Lower leg skin (tissue), 4 donors: ENCODE data around the gene CBX1. TPM values are rescaled to one million over a fixed set of nuclear protein-coding genes. Genes with fewer than 3 reads are reported as not detected.

ENCODE experiments used
- DNase-seq, 2 donors: peaks; one replicate each; pipeline ENCODE4 v3.0.0-alpha.2; 2019; ENCODE audit warnings: low spot score in 2 of 2
- H3K4me3 ChIP-seq: fragments of 200-600 bp; sonication (generic); 2 replicates; pipeline ENCODE4 v1.5.1; 2017; ENCODE audit warnings: mild to moderate bottlenecking, low read depth; ENCODE audit not compliant: poor library complexity, severe bottlenecking
- CTCF ChIP-seq, 3 donors: fragments of 450-650 bp; IDR thresholded peaks; one replicate each; pipeline ENCODE4 v1.5.1; 2016; ENCODE audit warnings: antibody characterized with exemption in 3 of 3, mild to moderate bottlenecking in 3 of 3, moderate library complexity in 2 of 3
- POLR2A ChIP-seq, 2 donors: fragments of 450-650 bp; IDR thresholded peaks; one replicate each; pipeline ENCODE4 v1.6.1; 2016 to 2017; ENCODE audit warnings: antibody characterized with exemption in 2 of 2, mild to moderate bottlenecking in 1 of 2, moderate library complexity in 1 of 2
- WGBS, 2 donors: methylation state at CpG; one replicate each; pipeline ENCODE4 v1.1.5; 2018; 5-methylcytosine and 5-hydroxymethylcytosine counted together
- intact Hi-C: fragments of 100-400 bp; cut with DNase I; formaldehyde crosslinking; loops from one replicate; pipeline ENCODE4 v1.15.0; 2023; ENCODE audit warnings: low total_unique reads
- microRNA counts, 2 donors: library from miRNA; unstranded; fragments of <30 nt; microRNA quantifications; one replicate each; lab custom pipeline; 2016
- microRNA-seq, 2 donors: library from miRNA; unstranded; fragments of <30 nt; microRNA quantifications; one replicate each; pipeline ENCODE4, GENCODE V29; 2016; ENCODE audit warnings: borderline replicate concordance in 2 of 2, borderline number of aligned reads in 1 of 2
- total RNA-seq, 4 donors: library from RNA; depleted of rRNA; stranded (reverse); fragments of >200 nt; gene quantifications; one replicate each; pipeline ENCODE4 v1.1.0, GENCODE V29; 2016

CBX1 gene
- total RNA-seq, 4 donors from 2014 or later = 23.2 to 33.5 (median 25.6) TPM

- peak; percentile 49 to 89 for DNase-seq
- TF ChIP-seq POLR2A (IDR thresholded peaks at IDR 0.05) = no peak
- no peak for TF ChIP-seq CTCF (IDR thresholded peaks at IDR 0.05)
- intact Hi-C loops = loop anchor here (10.0 kb wide), 1 partner anchor 100 kb away; no protein-coding TSS in a partner anchor
- WGBS, 2 donors = 0% methylated on average over 27 to 31 of the region's 54 CpGs
- no peak overlapping the region for H3K4me3 ChIP-seq
These were observed 76.9 kb downstream of the CBX1 start for GRCh38 chr17:48024149-48025039.

- 0 to 2% methylated on average over 17 to 47 of the region's 54 CpGs for WGBS, 2 donors
- intact Hi-C loops = loop anchor here (10.0 kb wide), 1 partner anchor 101 kb away; no protein-coding TSS in a partner anchor
- DNase-seq = peak; percentile 61 to 95
- no peak for TF ChIP-seq POLR2A (IDR thresholded peaks at IDR 0.05)
- TF ChIP-seq CTCF (IDR thresholded peaks at IDR 0.05) = no peak
- no peak overlapping the region for H3K4me3 ChIP-seq
These were observed 77.7 kb downstream of the CBX1 start for GRCh38 chr17:48023400-48024148.

DNA sequence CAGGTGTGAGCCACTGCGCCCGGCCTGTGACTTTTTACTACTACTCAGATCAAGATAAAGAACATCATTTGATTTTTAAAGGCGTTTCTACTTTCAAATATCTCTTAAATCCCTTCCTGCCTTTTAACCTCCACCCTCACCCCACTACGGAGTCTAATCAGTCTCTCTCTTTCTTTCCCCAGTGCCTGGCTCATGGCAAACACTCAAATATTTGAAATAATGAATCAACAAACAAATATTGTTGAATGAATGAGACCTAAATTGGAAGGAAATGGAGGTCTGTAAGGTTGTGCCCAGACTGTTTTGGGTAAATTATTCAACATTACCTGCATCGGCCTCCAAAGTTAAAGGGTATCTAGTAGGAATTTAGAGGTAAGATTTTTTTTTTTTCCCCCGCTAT is 78.4 kb downstream of the CBX1 start:
- H3K4me3 ChIP-seq = no peak overlapping the region
- DNase-seq = no peak
- intact Hi-C loops = loop anchor here (10.0 kb wide), 1 partner anchor 102 kb away; no protein-coding TSS in a partner anchor
- WGBS, 2 donors = 36 to 38% methylated on average over 6 of the region's 6 CpGs
- TF ChIP-seq POLR2A (IDR thresholded peaks at IDR 0.05) = no peak
- no peak for TF ChIP-seq CTCF (IDR thresholded peaks at IDR 0.05)

DNA sequence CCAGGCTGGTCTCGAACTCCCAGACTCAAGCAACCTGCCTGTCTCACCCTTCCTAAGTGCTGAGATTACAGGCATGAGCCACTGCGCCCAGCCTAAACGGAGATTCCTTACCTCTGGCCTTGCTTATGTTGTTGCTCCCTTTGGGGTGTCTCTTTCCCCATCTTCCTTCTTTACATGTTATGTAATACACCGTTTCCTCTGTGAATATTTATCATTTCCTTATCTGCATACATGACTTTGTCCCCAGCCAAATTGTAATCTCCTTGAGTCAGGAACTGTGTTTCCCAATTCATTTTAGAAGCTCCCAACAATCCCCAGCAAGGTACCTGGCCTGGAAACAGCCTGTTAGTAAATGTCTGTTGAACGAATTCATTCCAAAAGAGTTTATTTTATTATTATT is 79.3 kb downstream of the CBX1 start:
- no peak for DNase-seq
- intact Hi-C loops = loop anchor here (10.0 kb wide), 1 partner anchor 103 kb away; no protein-coding TSS in a partner anchor
- 48 to 52% methylated on average over 5 of the region's 5 CpGs for WGBS, 2 donors
- H3K4me3 ChIP-seq = no peak overlapping the region
- TF ChIP-seq POLR2A (IDR thresholded peaks at IDR 0.05) (no peak), CTCF (IDR thresholded peaks at IDR 0.05) (no peak)

MicroRNAs encoded within 50 kb of the gene (microRNA counts, 767-probe panel; counts per million panel counts)
- 0 to 358 counts per million in 2 donors for microRNA hsa-miR-152 (lab: Ali Mortazavi, UCI)

Small RNAs within 50 kb of the gene (microRNA-seq; reads per million reads assigned to microRNA genes)
- 1,088 to 1,131 reads per million in 2 donors for gene MIR152

Other genes with a start within 250 kb of the CBX1 start
- gene SP2, start 205.2 kb downstream of the CBX1 start, total RNA-seq = 10 to 100 TPM in 2 of 4 donors, 1 to 10 TPM in 2; 5.1 to 12.6 (median 8.1) TPM
- 10 to 100 TPM; 20.2 to 36.8 (median 30.3) TPM for gene PNPO, start 159.9 kb downstream of the CBX1 start, total RNA-seq
- gene PRR15L, start 143.6 kb downstream of the CBX1 start, total RNA-seq = 10 to 100 TPM in 3 of 4 donors, 1 to 10 TPM in 1; 9.9 to 45.1 (median 24.3) TPM
- 100 to 1,000 TPM in 3 of 4 donors, 10 to 100 TPM in 1; 95.8 to 115 (median 107) TPM for gene CDK5RAP3, start 130.4 kb downstream of the CBX1 start, total RNA-seq
- gene COPZ2, start 63.7 kb downstream of the CBX1 start, total RNA-seq = 10 to 100 TPM in 3 of 4 donors, 1 to 10 TPM in 1; 9.1 to 16.9 (median 12.9) TPM
- gene NFE2L1, start 53.1 kb downstream of the CBX1 start, total RNA-seq = 100 to 1,000 TPM in 3 of 4 donors, 10 to 100 TPM in 1; 97.2 to 158 (median 117) TPM
- gene SNX11, start 6.3 kb upstream of the CBX1 start, total RNA-seq = 10 to 100 TPM; 11.1 to 15.7 (median 13.0) TPM